Fibroblast of pulmonary artery (primary cell): ENCODE measurements around the gene COL15A1.

ENCODE experiments used
- DNase-seq: peaks from one replicate; pipeline ENCODE4 v3.0.0-alpha.2; 2010; ENCODE audit warnings: low read depth
- H3K4me3 ChIP-seq: replicated peaks from 2 replicates; pipeline ENCODE4 v1.5.1; 2011; ENCODE audit warnings: low read depth, mild to moderate bottlenecking, control low read depth, low read length, moderate library complexity
- TF ChIP-seq, protein P1 (sequence below): IDR thresholded peaks from 2 replicates; pipeline ENCODE4 v1.5.1; 2011; ENCODE audit warnings: mild to moderate bottlenecking, control low read depth, low read length, inconsistent platforms; ENCODE audit errors: missing control alignments

The COL15A1 gene

DNA sequence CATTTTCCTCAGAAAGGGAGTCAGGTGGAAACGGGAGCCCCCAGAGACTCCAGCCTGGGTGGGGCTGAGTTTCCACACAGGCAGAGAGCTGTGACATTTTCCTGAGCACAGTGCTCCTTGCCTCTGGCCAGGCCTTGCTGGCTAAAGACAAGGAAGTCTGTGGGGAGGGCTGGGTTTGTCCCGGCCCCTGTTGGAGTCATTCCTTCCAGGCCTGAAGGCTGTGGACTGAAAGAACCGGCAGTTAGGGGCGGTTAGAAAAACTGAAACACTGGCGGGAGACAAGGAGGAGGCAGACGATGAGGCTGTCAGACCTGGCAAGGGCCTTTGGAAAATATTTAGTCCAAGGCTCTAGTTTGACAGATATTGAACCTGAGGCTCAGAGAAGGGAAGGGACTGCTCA, 29.9 kb downstream of the COL15A1 start:
- no peak overlapping the region for H3K4me3 ChIP-seq
- no peak for DNase-seq
- TF ChIP-seq, protein P1, sequence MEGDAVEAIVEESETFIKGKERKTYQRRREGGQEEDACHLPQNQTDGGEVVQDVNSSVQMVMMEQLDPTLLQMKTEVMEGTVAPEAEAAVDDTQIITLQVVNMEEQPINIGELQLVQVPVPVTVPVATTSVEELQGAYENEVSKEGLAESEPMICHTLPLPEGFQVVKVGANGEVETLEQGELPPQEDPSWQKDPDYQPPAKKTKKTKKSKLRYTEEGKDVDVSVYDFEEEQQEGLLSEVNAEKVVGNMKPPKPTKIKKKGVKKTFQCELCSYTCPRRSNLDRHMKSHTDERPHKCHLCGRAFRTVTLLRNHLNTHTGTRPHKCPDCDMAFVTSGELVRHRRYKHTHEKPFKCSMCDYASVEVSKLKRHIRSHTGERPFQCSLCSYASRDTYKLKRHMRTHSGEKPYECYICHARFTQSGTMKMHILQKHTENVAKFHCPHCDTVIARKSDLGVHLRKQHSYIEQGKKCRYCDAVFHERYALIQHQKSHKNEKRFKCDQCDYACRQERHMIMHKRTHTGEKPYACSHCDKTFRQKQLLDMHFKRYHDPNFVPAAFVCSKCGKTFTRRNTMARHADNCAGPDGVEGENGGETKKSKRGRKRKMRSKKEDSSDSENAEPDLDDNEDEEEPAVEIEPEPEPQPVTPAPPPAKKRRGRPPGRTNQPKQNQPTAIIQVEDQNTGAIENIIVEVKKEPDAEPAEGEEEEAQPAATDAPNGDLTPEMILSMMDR, result no peak

DNA sequence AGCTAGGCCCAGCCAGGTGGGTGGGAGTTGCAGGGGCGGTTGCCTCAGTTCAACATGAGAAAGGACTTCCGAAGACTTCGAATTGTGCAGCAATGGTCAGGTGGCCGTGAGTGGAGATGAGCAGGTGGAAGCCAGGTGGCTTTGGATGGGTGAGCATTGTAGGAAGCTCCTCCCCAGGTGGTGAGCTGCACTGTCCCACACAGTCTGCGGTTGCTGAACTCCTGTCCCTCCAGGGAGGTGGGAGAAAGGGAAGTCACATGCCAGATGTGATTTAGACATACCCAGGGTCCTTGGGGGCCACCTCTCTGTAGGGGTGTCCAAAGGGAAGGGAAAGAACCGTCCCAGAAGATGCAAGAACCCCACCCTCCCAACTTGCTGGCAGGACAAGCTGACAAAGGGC, 30.4 kb downstream of the COL15A1 start:
- H3K4me3 ChIP-seq, result no peak overlapping the region
- TF ChIP-seq, protein P1, result no peak
- DNase-seq, result no peak

DNA sequence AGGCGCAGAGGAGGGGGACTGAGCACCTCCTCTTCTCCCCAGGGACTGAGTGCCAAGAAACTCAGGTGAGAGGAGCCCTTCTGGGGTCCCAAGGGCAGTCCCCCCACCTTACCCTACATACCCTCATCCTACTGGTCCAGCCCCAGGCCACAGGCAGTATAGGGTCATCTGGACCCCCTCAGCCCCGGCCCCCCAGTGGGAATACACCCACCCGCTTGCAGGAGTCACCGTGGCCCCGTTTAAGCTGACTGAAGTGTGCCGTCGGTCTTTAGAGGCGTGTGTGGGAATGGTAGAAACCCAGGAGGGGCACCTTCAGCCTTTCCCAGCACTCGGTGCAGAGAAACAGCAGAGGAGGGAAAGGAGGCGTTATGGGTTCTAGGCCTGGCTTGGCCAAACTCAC, 30.8 kb downstream of the COL15A1 start:
- no peak overlapping the region for H3K4me3 ChIP-seq
- TF ChIP-seq, protein P1, result no peak
- no peak for DNase-seq

DNA sequence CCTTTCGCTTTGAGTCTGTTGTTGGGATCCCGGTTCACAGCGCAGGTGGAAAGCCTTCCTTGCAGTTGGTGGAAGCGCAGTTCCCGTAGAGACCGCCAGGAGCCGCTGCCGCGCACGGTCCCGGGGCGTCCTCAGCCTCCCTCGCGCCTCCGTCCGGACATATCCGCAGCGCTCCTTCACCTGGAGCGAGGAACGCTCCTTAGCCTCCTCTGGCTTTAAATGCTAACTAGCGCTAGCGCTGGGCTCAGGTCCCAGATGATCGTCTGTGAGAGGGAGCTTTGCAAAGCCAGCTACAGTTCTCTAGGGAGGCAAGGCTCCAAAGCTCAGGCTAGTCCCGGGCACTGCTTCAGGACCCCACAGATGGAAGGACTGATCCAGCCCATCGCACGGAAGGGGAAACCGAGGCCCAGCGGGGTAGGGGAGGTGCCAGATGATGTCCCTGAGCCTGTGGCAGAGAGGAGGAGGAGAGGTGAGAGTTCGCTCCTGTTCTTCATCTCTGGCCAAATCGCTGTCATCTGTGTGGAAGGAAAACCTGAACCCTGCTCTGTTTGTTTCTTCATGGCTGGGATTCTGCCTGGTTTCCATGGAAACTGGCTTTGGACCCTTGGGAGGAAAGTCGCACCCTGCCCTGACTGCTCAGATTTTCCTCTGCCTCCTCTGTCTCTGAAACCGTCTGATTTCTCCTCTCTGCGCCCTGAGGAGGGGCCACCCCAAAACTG, 31.4 kb downstream of the COL15A1 start:
- DNase-seq, result peak; percentile 73
- no peak overlapping the region for H3K4me3 ChIP-seq
- TF ChIP-seq, protein P1, result peak; percentile 99

DNA sequence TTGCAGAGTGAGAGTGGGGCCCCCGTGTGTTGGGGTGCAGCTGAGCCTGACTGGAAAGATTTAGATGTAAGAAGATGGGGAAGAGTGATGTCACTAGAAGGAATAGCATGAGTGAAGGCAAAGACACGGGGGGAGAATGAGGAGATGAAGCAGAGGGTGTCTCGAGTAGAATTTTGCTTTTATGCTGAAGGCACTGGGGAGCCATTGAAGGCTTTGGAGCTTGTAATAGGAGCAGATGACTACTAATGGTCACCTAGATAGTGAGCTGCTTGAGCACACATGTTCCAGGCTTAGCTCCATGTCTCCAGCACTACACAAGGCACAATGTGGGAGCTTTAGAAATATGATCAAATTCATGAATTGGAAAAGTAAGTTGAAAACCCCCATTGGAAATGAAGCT, 32.1 kb downstream of the COL15A1 start:
- TF ChIP-seq, protein P1, result no peak
- H3K4me3 ChIP-seq, result no peak overlapping the region
- DNase-seq, result no peak

DNA sequence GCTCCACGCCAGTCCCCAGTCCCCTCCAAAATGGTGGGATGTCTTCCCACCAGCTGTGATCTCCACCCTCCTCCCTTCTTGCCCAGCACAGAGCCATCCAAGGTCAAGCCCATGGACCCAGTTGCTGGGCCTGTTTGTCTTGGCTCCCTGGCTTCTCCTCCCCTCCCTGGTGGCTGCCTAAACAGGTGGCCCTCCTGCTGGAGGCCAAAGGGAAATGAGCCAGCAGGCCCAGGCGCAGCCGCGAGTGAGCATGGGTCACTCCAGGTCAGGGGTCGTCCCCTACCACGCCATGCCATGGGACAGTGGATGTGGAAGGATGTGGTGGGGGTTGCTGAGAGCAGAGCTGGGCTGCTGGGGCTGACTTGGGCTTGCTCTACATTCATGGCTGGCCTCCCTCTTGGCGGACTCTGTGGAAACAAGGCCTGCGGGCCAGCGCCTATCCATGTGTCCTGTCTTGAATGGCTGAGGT, 33.6 kb downstream of the COL15A1 start:
- H3K4me3 ChIP-seq, result no peak overlapping the region
- TF ChIP-seq, protein P1, result no peak
- DNase-seq, result no peak

DNA sequence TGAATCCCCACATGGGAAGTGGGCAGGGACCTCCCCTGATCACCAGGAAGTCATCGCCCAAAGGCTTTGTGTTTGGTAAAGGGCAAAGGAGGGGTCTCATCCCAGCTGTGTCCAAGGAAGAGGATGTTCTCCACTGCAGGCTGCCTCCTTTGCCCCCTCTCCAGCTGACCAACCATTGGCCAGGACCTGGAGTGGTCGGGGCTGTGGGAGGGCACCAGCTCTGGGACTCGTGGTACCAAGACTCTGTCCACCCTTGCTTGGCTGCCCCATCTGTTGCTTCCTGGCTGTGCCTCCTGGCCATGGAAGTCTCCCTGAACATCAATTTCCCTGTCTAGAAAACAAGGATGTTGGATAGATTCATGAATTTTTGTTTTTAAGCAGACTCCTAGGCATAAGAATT, 34.1 kb downstream of the COL15A1 start:
- TF ChIP-seq, protein P1, result no peak
- no peak overlapping the region for H3K4me3 ChIP-seq

More for the DNA sequence above, 34.1 kb downstream of the COL15A1 start:
- DNase-seq, result no peak
